Left ventricle myocardium inferior (tissue), 1 donor: ENCODE results near the gene IL17REL. TPM values are rescaled to one million over a fixed set of nuclear protein-coding genes. Genes with fewer than 3 reads are reported as not detected.
A peak's percentile ranks its signal among the peaks of the same experiment; 100 is the strongest.

Source experiments
- DNase-seq: peaks from one replicate; pipeline ENCODE4 v3.0.0-alpha.2; 2020
- H3K27ac ChIP-seq: fragments of 200-600 bp; replicated peaks from 2 replicates; pipeline ENCODE4 v1.8.0; 2021
- H3K27me3 ChIP-seq: fragments of 200-600 bp; 2 replicates; pipeline ENCODE4 v1.8.0; 2021; ENCODE audit warnings: low read depth
- H3K36me3 ChIP-seq: fragments of 200-600 bp; 2 replicates; pipeline ENCODE4 v1.8.0; 2021
- H3K4me1 ChIP-seq: fragments of 200-600 bp; 2 replicates; pipeline ENCODE4 v1.8.0; 2021
- H3K4me3 ChIP-seq: fragments of 200-600 bp; 2 replicates; pipeline ENCODE4 v1.8.0; 2021; ENCODE audit warnings: mild to moderate bottlenecking, moderate library complexity
- H3K9me3 ChIP-seq: fragments of 200-600 bp; replicated peaks from 2 replicates; pipeline ENCODE4 v1.8.0; 2021
- CTCF ChIP-seq: fragments of 200-600 bp; IDR thresholded peaks from 2 replicates; pipeline ENCODE4 v1.8.0; 2021; ENCODE audit warnings: antibody characterized with exemption, mild to moderate bottlenecking, borderline replicate concordance
- intact Hi-C: fragments of 100-400 bp; cut with micrococcal nuclease; formaldehyde crosslinking; loops from one replicate; pipeline ENCODE4 v1.11.0; 2022
- total RNA-seq: library from RNA; stranded (reverse); fragmentation: NEBNext Ultra II Directional; extraction: Animal tissue kit (Norgen Biotek cat#: 25700); gene quantifications from one replicate; pipeline ENCODE4 v1.2.1, GENCODE V29; 2021
- donor health status: DM: no; HTN: yes; CAD: no; lungs with severe emphysema.

The IL17REL gene
- total RNA-seq, 1 donor from 2014 or later: not detected

GRCh38 chr22:50030297-50031188 lies 18.0 kb upstream of the IL17REL start:
- H3K27ac ChIP-seq: no peak overlapping the region
- DNase-seq: peak; percentile 71
- peak overlapping the region; percentile 19 for H3K4me3 ChIP-seq
- H3K27me3 ChIP-seq: peaks cover 87% of the 10 kb centered on the region
- H3K36me3 ChIP-seq: no peaks in the 10 kb centered on the region
- intact Hi-C loops: loop anchor here (10.0 kb wide), 1 partner anchor 106 kb away; no protein-coding TSS in a partner anchor
- H3K9me3 ChIP-seq: no peaks in the 10 kb centered on the region
- peak; percentile 93 for TF ChIP-seq CTCF
- H3K4me1 ChIP-seq: peaks cover 9% of the 10 kb centered on the region

GRCh38 chr22:50027639-50028537 lies 15.3 kb upstream of the IL17REL start:
- peaks cover 9% of the 10 kb centered on the region for H3K4me1 ChIP-seq
- peaks cover 87% of the 10 kb centered on the region for H3K27me3 ChIP-seq
- H3K36me3 ChIP-seq: no peaks in the 10 kb centered on the region
- H3K27ac ChIP-seq: no peak overlapping the region
- TF ChIP-seq CTCF: no peak
- H3K4me3 ChIP-seq: no peak overlapping the region
- intact Hi-C loops: no loop called here
- no peak for DNase-seq
- no peaks in the 10 kb centered on the region for H3K9me3 ChIP-seq

GRCh38 chr22:50025993-50026392 lies 13.4 kb upstream of the IL17REL start:
- Histone ChIP-seq H3K4me3 (no peak overlapping the region), H3K9me3 (no peaks in the 10 kb centered on the region), H3K4me1 (peaks cover 9% of the 10 kb centered on the region), H3K36me3 (no peaks in the 10 kb centered on the region), H3K27me3 (peaks cover 78% of the 10 kb centered on the region), H3K27ac (no peak overlapping the region)
- no peak for TF ChIP-seq CTCF
- intact Hi-C loops: no loop called here
- DNase-seq: no peak

GRCh38 chr22:50022171-50022819 lies 9.7 kb upstream of the IL17REL start:
- Histone ChIP-seq H3K27ac (no peak overlapping the region), H3K4me3 (no peak overlapping the region), H3K36me3 (no peaks in the 10 kb centered on the region), H3K27me3 (peaks cover 76% of the 10 kb centered on the region), H3K4me1 (no peaks in the 10 kb centered on the region), H3K9me3 (no peaks in the 10 kb centered on the region)
- intact Hi-C loops: no loop called here
- no peak for TF ChIP-seq CTCF
- DNase-seq: no peak

GRCh38 chr22:50020606-50021005 lies 8.0 kb upstream of the IL17REL start:
- H3K4me3 ChIP-seq: no peak overlapping the region
- no peak for TF ChIP-seq CTCF
- H3K27ac ChIP-seq: no peak overlapping the region
- intact Hi-C loops: no loop called here
- no peaks in the 10 kb centered on the region for H3K36me3 ChIP-seq
- H3K27me3 ChIP-seq: peaks cover 76% of the 10 kb centered on the region
- H3K4me1 ChIP-seq: no peaks in the 10 kb centered on the region
- DNase-seq: no peak
- H3K9me3 ChIP-seq: no peaks in the 10 kb centered on the region
